Measurements from ENCODE around the gene JTB. TPM values are rescaled to one million over a fixed set of nuclear protein-coding genes. Genes with fewer than 3 reads are reported as not detected.
"Not testable (repeated sequence)": the region's sequence is repeated elsewhere in the genome, so short reads cannot be mapped to it uniquely, and the experiment has no call there.

JTB gene
- total and polyA plus RNA-seq, 2 experiments from 2014 or later, result 213 to 217 TPM

- no peaks in the 10 kb centered on the region for H3K36me3 ChIP-seq (replicated peaks; ENCODE audit: insufficient read depth, low read depth)
- no peaks in the 10 kb centered on the region for H4K20me1 ChIP-seq (ENCODE audit: insufficient read depth, poor library complexity, severe bottlenecking)
- H3K27ac ChIP-seq, result peak overlapping the region; percentile 60
- H3K79me2 ChIP-seq, result no peaks in the 10 kb centered on the region
- H3K9me3 ChIP-seq (ENCODE audit: low read depth), result no peaks in the 10 kb centered on the region
- no peak overlapping the region for H2AFZ ChIP-seq
- no peaks in the 10 kb centered on the region for H3K27me3 ChIP-seq
- TF ChIP-seq EZH2 (IDR thresholded peaks at IDR 0.05; ENCODE audit: borderline replicate concordance), result no peak
- TF ChIP-seq, protein P1, sequence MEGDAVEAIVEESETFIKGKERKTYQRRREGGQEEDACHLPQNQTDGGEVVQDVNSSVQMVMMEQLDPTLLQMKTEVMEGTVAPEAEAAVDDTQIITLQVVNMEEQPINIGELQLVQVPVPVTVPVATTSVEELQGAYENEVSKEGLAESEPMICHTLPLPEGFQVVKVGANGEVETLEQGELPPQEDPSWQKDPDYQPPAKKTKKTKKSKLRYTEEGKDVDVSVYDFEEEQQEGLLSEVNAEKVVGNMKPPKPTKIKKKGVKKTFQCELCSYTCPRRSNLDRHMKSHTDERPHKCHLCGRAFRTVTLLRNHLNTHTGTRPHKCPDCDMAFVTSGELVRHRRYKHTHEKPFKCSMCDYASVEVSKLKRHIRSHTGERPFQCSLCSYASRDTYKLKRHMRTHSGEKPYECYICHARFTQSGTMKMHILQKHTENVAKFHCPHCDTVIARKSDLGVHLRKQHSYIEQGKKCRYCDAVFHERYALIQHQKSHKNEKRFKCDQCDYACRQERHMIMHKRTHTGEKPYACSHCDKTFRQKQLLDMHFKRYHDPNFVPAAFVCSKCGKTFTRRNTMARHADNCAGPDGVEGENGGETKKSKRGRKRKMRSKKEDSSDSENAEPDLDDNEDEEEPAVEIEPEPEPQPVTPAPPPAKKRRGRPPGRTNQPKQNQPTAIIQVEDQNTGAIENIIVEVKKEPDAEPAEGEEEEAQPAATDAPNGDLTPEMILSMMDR (IDR thresholded peaks at IDR 0.05; ENCODE audit: poor library complexity), result no peak
- TF ChIP-seq EZH2phosphoT487 (IDR thresholded peaks at IDR 0.05; ENCODE audit: low read depth, severe bottlenecking, unreplicated experiment), result no peak
- H3K4me2 ChIP-seq, result no peak overlapping the region
- WGBS (ENCODE audit: low lambda C conversion rate, missing lambda C conversion rate), result 66% methylated on average over 3 of the region's 3 CpGs
- no peak overlapping the region for H3K4me3 ChIP-seq
- no peak for DNase-seq (ENCODE audit: low spot score)
- H3K9me2 ChIP-seq (replicated peaks; ENCODE audit: insufficient read depth), result no peaks in the 10 kb centered on the region
- H3K4me1 ChIP-seq (ENCODE audit: insufficient read depth), result no peaks in the 10 kb centered on the region
Measured at GRCh38 chr1:154014154-154014907, 36.9 kb upstream of the JTB start.

- H3K9me2 ChIP-seq (replicated peaks; ENCODE audit: insufficient read depth); H4K20me1 ChIP-seq (ENCODE audit: insufficient read depth, poor library complexity, severe bottlenecking); DNase-seq (ENCODE audit: low spot score); H2AFZ ChIP-seq; H3K27me3 ChIP-seq; H3K4me1 ChIP-seq (ENCODE audit: insufficient read depth); H3K9me3 ChIP-seq (ENCODE audit: low read depth); H3K27ac ChIP-seq; H3K4me2 ChIP-seq; H3K79me2 ChIP-seq; H3K4me3 ChIP-seq; H3K36me3 ChIP-seq (replicated peaks; ENCODE audit: insufficient read depth, low read depth): not testable (repeated sequence)
- WGBS (ENCODE audit: low lambda C conversion rate, missing lambda C conversion rate), result 93% methylated on average over 14 of the region's 14 CpGs
Measured at GRCh38 chr1:154012543-154012942, 35.1 kb upstream of the JTB start.

DNA sequence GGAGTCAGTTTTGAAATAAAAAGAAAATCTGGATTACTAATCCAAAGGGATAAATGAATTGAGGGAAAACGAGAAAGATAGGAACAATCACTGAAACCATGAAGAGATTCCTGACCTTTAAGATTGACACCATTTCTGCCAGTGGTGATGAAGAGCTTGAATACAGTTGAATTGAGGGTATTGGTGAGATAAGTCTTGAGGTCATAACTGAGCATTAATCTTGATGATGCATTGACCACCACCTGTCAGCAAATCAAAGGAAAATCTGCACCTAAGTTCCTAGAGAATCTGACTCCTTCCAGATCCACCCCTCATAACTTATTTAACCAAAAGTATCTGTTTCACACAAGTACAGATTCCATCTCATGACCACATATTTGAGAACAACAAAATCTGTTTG is 34.7 kb upstream of the JTB start:
- no peak overlapping the region for H3K4me3 ChIP-seq
- TF ChIP-seq EZH2phosphoT487 (IDR thresholded peaks at IDR 0.05; ENCODE audit: low read depth, severe bottlenecking, unreplicated experiment), result no peak
- TF ChIP-seq, protein P1 (IDR thresholded peaks at IDR 0.05; ENCODE audit: poor library complexity), result no peak
- no peak for TF ChIP-seq EZH2 (IDR thresholded peaks at IDR 0.05; ENCODE audit: borderline replicate concordance)
- H3K9me3 ChIP-seq (ENCODE audit: low read depth), result no peaks in the 10 kb centered on the region
- H3K9me2 ChIP-seq (replicated peaks; ENCODE audit: insufficient read depth), result no peaks in the 10 kb centered on the region
- no peaks in the 10 kb centered on the region for H3K27me3 ChIP-seq
- no peak overlapping the region for H3K4me2 ChIP-seq
- no peak for DNase-seq (ENCODE audit: low spot score)
- no peaks in the 10 kb centered on the region for H3K4me1 ChIP-seq (ENCODE audit: insufficient read depth)
- no peak overlapping the region for H3K27ac ChIP-seq
- no peaks in the 10 kb centered on the region for H3K79me2 ChIP-seq
- H3K36me3 ChIP-seq (replicated peaks; ENCODE audit: insufficient read depth, low read depth), result no peaks in the 10 kb centered on the region
- H4K20me1 ChIP-seq (ENCODE audit: insufficient read depth, poor library complexity, severe bottlenecking), result no peaks in the 10 kb centered on the region
- 81% methylated on average over 1 of the region's 1 CpG for WGBS (ENCODE audit: low lambda C conversion rate, missing lambda C conversion rate)
- H2AFZ ChIP-seq, result no peak overlapping the region

DNA sequence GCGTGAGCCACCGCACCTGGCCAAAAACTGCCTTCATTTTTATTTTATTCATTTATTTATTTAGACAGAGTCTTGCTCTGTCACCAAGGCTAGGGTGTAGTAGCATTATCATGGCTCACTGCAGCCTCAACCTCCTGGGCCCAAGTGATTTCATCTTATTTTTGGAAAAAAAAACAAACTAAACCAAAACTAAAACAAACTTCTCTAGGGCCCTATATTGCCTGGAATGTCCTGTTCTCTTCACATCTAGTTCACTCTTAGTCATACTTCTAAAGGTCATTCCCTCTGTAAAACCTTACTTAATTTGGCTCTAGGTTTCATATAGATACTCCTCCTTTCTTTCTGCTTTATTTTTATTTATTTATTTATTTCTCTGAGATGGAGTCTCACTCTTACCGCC is 28.7 kb upstream of the JTB start:
- H4K20me1 ChIP-seq (ENCODE audit: insufficient read depth, poor library complexity, severe bottlenecking), result no peaks in the 10 kb centered on the region
- H2AFZ ChIP-seq, result no peak overlapping the region
- H3K79me2 ChIP-seq, result no peaks in the 10 kb centered on the region
- DNase-seq (ENCODE audit: low spot score), result no peak
- H3K27me3 ChIP-seq, result no peaks in the 10 kb centered on the region
- no peaks in the 10 kb centered on the region for H3K36me3 ChIP-seq (replicated peaks; ENCODE audit: insufficient read depth, low read depth)
- no peak overlapping the region for H3K27ac ChIP-seq
- WGBS (ENCODE audit: low lambda C conversion rate, missing lambda C conversion rate), result 100% methylated on average over 3 of the region's 3 CpGs
- H3K9me2 ChIP-seq (replicated peaks; ENCODE audit: insufficient read depth), result no peaks in the 10 kb centered on the region
- TF ChIP-seq, protein P1 (IDR thresholded peaks at IDR 0.05; ENCODE audit: poor library complexity), result no peak
- no peak for TF ChIP-seq EZH2 (IDR thresholded peaks at IDR 0.05; ENCODE audit: borderline replicate concordance)
- no peak for TF ChIP-seq EZH2phosphoT487 (IDR thresholded peaks at IDR 0.05; ENCODE audit: low read depth, severe bottlenecking, unreplicated experiment)
- no peak overlapping the region for H3K4me2 ChIP-seq
- H3K4me3 ChIP-seq, result no peak overlapping the region
- H3K4me1 ChIP-seq (ENCODE audit: insufficient read depth), result peaks cover 1% of the 10 kb centered on the region
- no peaks in the 10 kb centered on the region for H3K9me3 ChIP-seq (ENCODE audit: low read depth)
